ENCODE measurements around the gene KIF12.

The KIF12 gene

DNA sequence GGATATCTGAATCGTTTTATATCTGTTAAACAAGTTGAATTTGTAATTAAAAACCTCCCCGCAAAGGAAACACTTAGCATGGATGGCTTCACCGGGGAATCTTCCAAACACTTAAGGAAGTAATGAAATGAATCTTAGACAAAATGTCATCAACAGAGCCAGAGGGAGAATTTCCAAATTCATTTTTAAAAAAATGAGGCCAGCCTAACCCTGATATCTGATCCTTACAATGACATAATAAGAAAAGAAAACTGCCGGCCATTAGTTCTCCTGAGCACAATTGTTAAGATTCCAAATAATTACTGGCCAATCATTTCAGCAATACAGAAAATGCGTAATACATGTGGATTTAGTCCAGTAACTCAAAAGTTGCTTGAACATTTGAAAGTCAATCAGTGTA lies 6.1 kb upstream of the KIF12 start:
- no peak for FAIRE-seq

DNA sequence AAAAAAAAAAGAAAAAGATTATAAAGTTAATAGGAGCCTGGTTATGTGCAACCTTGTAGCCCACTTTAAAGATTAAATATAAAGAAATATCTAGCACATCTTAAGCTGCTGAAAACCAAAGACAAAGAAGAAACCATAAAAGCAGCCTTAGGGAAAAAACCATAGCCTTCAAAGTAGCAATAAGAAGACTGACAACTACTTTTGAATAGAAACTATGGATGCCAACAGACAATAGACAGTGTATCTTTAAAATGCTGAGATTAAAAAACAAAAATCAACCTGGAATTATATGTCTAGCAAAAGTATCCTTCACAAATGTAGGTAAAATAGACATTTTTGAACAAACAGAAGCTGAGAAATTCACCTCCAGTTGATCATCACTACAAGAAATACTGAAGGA lies 3.4 kb upstream of the KIF12 start:
- FAIRE-seq = no peak

DNA sequence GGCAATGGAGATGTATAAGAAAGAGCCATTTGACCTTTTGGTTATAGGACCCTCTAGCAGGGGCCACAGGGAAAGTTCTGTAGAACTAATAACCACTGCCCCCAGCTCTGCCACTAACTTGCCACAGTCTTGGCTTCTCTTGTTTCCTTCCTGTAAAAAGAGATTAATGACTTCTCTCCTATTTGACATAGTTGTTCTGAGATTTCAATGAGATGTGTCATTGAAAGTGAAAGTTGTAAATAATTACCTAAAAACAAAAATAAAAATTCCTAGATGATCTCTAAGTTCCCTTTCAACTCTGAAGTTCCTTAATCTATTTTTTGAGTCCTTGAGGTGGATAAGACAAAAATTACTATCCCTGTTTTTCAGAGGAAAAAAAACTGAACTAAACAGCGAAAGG lies 1.4 kb upstream of the KIF12 start:
- no peak for FAIRE-seq

DNA sequence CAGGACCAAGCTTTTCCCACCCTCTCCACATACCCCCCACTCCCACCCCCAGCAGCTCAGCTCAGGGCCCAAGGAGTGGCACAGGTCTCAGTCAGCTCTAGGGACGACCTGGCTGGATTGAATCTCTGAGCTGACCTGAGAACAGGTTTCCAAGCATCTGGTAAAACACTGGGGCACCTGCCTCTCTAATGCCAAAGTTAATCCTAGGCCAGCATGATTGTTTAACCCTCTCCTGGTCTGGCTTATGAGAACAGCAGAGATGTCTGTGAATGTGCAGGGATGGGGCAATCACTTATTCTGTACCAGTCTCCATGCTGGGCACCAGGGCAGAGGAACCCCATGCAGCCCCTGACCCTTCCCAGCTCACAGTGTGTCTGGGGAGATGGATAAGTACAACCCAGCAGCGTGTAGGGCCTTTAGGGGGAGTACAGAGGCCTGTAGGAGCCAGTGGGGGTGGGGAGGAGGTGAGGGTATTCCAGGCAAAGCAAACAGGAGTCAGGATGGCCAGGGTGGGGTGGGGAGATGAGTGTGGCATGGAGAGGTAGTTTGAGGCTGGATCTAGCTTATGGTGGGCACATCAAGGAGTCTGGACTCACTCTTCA lies 678 bp upstream of the KIF12 start:
- FAIRE-seq = no peak

DNA sequence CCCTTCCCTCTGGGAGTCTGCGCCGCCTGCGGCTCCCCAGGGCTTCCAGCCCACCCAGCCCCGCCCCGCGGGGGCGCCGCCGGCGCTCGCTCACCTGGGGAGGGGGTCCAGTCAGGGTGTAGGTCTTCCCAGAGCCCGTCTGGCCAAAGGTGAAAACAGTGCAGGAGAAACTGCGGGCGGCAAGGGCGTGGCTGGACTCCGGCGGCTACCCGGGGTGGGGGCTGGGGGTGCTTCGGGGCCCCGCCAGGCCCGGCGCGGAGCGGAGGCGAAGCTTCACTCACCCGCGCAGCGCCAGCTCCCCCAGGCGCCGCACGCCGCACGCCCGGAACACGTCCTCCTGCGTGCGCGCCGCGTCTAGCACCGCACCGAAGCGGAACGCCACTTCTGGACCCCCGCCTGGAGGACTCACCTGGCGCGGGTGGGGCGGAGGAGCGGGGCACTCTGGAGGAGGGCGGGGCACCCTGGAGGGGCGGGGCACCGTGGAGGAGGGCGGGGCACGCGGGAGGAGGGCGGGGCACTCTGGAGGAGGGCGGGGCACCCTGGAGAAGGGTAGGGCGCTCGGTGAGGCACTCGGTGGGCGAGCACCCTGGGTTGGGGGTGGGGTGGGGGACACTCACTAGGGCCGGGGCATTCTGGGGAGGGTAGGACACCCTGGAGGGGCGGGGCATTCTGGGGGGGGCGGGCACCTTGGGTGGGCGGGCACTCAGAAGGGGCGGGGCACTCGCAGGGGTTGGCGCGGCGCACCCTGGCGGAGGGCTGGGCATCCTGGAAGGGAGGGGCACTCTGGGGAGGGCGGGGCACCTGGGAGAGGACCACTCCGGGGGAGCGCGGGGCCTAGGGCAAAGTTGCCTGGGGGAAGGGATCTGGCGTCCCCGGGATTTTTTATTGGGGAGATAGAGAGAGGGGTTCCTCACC lies 814 bp downstream of the KIF12 start:
- no peak for FAIRE-seq

DNA sequence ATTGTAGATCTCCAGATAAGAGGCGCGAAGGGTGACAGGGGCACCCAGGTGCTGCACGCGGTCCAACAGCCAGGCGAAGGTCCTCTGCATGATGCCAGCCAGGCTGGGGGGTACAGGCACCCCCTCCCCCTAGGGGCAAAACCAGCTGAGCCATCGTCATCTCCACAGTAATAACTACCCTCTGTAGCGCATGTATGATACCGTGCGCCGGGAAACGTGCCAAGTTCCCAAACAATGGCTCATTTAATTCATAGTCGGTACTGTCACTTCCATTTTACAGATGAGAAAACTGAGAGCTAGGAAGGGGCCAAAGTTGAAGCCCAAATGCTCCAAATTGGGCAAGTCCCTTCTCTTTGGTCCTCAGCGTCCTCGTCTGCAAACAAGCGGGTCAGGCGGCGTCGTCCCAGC lies 1.5 kb downstream of the KIF12 start:
- FAIRE-seq = no peak

DNA sequence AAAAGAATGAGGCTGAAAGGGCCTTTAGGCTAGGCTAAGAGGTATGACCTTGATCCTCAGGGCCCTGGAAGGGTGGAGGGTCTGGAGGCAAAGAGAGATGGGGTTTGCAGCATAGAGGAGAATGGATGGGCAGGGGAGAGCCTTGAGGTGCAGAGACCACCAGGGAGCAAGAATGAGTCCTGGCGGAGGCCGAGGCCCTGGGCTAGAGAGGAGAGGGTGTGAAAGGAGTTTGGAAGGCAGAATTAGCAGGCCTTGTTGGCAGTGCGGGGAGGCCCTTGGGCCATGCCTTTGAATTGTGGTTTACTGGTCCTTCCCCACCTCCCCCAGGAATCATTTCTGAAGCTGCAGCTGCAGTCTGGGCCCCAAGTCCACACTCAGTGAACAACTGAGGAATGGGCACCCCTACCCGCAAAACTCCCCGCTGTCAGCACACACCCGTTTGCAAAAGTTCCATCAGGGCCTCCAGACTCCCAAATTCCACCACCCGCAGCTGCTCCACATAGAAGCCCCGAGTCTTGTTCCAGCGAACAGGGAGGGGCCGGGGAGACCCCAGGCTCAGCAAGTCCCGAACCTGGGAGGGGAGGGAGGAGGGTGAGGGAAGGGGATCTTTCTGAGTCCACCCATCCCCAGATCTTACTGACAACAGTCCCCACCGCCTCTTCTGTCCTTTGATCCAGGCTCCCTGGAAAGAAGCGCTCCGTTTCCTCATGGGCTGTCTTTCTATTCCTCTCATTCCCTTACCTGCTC lies 2.1 kb downstream of the KIF12 start:
- FAIRE-seq = no peak

DNA sequence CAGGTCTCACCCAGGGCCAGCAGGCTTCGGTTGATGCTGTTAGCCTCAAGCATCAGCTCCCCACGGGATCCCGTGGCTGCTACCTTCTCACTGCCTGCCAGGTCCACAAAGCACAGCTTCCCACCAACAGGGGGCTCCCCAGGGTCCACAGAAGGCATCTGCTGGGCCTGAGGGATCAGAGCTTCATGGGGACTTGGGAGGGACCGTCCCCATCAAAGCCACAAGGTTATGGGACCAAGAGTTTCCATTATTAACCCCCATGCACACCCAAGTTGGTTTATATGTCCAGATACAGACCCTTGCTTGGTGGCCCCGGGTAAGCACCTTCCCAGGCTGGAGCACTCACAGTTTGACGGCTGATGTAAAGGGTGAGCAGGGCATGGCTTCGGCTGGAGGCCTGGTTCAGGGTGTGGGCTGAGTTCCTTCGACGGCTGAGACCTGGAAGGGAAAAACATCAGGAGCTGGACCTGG lies 3.0 kb downstream of the KIF12 start:
- no peak for FAIRE-seq

DNA sequence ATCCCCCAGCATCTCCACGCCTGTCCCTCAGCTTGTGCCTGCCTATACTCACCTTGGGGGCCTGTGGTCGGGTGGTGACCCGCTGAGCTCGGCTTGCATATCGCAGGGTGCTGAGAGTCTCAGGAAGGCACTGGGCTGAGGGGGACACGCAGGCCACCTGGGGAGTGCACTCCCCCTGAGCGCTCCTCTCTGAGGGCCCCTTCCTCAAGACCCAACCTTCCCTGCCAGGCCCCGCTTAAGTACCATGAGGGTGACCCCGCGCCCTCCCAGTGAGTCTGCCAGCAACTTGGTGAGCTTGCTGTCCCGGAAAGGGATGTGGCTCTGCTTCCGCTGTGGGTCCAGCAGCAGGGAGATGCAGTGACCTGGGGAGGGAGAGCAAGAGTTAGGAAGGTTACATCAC lies 4.1 kb downstream of the KIF12 start:
- no peak for FAIRE-seq

DNA sequence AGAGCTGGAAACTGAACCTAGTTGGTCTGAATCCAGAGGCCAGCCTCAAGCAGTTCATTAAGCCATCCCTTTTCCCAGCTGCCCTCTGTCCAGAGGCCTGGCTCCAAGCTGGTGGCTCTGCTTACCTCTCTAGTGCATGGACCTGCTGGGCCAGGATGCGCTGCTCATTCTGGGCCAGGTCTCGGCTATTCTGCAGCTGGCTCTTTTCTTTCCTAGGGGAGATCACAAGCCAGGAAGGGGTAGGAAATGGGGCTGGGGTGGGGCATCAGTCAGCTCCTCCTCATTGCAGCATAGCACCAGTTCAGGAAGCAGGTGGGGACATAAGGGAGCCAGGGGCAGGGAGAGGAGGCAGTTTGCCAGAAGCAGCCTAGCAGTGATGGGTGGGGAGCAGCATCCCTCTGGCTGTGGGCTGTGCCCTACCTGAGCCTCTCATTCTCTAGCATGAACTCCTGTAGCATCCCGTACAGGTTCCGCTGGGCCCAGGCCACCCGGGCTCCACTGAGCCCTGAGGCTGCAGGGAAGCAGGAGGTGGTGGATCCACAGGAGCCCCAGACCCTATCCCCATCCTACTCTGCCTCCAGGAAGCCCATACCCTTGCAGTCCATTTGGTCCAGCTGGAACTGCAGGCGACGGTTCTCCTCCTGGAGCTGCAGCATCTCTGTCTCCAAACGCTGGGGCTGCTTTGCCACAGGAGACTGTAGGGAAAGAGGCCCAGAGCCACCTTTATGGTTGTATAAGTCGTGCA lies 5.2 kb downstream of the KIF12 start:
- no peak for FAIRE-seq

DNA sequence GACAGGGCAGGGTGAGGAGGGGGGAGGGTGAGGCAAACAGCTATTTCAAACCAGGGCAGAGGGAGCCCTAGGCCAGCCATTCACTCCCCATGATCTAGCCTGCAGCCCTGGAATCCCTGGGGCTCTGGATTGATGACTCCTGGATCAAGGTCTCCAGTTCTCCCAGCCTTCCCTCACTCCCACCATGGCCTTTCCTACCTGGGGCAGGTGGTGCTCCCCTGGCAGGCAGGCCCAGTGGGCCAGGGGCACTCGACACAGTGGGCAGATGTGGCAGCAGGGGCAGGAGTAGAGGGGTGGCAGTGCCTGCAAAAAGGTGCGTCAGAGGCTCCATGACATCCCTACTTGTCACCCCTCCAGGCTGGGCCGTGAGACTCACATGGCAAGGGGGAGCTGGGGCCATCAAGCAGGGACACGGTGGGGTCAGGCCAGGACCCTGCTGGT lies 6.0 kb downstream of the KIF12 start:
- FAIRE-seq = no peak

DNA sequence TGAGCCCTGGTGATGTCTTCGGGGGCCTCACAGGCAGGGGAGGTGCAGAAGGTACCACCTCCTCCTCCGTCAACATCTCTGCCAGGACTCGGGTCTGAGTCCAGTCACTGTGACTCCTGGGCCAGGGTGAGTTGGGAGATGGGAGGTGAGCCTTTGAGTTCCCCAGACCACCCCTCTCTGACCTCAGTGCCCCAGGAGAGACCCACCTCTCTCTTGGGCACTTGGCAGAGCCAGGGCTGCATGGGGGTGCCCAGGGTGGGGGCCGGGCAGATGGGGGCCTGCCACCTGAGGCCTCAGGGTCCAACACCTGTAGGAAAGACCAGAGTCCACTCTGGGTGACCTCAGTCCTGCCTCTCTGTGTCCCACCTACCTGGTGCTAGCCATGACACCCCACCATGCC lies 6.8 kb downstream of the KIF12 start:
- FAIRE-seq = no peak

DNA sequence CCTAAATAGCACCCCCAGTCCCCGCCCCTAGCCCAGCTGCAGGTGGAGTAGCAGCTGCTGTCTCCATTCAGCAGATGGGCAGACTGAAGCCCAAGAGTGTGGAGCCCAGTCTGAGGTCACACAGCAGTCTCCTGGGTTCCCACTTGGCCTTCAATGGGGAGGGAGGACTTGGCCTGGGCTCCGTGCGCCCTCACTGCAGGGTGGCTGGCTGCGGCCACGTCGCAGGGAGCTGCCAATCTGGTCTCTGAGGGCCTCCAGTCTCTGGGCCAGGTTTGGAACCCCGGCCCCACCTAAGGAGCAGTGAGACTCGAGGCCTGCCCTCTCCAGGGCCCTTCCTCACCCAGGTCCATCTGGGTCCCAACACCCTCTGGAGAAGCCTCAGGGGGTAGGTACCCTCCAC lies 7.4 kb downstream of the KIF12 start:
- FAIRE-seq = no peak

DNA sequence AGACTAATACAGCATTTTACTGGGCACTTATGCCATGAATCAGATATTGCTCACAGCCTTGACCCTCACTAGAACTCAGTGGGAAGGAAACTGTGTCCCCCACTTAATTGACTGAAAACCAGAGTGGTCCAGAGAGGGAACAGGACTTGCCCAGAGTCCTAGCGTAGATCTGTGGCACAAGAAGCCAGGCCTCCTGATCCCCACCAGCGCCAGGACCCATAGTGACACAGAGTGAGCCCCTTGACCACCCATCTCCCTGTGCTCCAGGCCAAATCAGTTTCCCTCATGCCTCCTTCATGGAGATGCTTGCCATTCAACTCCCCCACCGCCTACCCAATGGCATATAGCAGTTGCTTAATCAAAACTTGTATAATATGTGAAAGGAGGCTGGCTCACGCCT lies 8.3 kb downstream of the KIF12 start:
- no peak for FAIRE-seq

DNA sequence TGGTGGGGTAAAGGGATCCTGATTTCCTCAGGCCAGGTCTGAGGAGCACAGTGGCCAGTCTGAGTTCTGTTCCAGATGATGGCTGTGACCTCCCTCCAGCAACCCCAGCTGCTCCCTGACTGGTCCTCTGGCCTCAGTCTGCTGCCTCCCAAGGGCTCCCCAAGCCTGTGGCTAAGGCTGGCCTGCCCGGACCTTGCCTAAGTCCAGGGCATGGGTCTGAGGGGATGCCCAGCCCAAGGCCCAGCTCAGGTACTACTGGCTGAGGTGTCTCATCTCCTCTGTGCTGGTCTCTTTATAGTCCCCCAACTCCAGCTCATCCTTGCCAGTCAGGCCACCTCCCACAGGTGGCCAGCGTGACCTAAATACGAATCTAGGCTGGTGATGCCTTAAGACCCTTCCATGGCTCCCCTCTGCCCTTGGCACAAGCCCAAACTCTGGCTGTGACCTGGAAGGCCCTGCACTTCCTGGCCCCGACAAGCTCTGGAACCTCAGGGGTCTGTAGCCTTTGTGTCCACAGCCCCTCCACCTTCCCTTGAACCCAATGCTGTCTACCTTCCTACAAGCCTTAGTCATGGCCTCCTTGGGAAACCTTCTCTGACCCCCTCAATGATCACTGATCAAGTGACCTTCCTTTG lies 9.8 kb downstream of the KIF12 start:
- FAIRE-seq = no peak

DNA sequence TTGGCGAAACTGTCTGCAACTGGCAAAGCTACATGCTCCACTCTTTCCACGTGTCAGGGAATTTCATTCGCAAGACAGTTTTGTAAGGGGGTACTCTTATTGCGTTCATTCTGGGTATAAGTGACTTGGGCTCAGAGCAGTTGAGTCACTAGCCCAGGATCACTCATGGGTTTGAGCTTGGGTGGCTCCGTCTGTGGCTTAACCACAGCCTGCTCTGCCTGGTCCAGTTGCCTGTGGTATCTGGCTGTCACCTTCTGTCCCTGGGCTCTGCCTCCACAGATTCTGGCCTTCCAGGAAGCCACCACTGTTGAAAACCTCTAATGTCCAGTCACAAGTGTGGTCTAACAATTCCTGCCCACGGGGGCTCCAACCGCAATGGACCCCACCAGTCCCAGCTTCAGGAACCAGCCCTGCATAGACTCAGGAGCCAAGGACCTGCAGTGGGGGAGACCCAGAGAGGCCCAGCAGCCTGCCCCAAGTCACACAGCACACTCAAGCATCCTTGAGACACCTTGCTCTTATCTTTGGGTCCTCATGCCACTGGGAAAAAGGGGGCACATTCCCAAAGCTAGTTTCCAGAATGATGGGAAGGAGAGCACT lies 10.4 kb downstream of the KIF12 start:
- no peak for FAIRE-seq

DNA sequence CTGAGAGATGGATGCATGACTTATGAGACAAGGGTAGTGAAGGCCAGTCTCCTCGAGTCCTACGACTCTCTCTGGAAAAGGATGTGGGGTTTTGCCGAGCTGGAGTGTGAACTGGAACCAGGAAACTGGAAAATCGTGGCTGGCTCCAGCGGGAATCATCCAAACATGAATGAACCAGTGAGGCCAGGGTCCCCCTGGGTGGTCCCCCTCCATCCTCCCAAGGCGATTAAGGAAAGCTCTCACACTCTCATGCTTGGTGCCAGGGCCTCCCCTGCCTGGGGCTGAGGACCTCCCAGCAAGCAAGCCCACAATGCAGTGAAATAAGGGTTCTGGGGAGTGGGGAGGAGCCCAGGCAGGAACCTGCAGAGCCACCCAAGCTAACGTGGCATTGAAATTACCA lies 11.4 kb downstream of the KIF12 start:
- FAIRE-seq = no peak

DNA sequence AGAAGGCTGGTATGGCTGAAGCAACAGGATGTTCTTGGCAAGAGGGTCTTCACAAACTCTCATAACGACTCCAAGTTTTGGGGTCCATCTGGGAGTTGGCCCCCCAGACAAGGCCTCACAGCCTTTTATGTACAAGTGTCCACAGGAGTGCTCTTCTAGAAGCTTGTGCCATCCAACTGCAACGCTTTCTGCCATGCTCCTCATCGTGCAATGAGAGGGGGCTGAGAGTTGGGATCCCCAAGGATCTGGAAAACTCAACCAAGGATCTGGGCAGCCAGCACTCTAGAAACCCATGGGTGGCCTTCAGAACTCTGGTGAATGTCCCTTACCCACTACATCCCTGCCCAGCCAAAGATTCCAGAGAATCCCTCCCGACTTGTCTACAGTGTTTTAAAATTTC lies 12.5 kb downstream of the KIF12 start:
- no peak for FAIRE-seq

DNA sequence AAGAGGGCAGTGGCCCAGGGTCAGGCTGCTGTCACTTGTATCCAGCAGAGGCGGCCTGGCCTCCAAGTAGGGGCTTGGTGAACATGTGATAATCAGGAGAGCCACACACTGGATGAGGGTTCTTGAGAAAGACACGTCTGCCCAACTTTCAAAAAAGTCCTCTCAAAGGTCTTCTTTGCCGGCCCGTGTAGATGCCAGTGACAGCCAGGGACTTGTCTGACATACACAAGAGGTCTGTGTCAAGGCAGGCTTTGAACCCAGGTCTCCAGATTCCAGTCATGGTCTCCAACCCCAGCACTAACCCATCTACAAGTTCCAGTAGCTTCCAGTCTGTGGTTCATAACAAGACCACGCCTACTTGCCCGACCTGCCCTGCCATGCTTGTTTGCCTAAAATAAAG lies 13.1 kb downstream of the KIF12 start:
- no peak for FAIRE-seq

DNA sequence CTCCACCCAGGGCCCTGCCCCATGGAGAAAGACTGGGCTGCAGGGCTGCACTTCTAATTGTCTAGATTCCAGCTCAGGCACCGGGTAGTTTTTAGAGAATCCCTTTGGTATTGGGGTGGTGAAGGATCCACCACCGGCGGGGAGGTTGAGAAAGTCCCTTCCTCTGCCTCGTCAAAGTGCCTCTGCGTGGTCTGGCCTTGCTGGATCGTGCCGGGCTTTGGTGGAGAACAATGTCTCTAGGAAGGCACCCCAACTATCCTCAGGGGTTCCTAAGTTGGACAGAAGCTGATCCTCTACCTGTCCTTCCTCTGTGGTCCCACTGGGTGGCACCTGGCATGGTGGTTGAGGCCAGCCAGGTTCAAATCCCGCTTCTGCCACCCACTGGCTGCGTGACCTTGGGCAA lies 13.7 kb downstream of the KIF12 start:
- FAIRE-seq = no peak

DNA sequence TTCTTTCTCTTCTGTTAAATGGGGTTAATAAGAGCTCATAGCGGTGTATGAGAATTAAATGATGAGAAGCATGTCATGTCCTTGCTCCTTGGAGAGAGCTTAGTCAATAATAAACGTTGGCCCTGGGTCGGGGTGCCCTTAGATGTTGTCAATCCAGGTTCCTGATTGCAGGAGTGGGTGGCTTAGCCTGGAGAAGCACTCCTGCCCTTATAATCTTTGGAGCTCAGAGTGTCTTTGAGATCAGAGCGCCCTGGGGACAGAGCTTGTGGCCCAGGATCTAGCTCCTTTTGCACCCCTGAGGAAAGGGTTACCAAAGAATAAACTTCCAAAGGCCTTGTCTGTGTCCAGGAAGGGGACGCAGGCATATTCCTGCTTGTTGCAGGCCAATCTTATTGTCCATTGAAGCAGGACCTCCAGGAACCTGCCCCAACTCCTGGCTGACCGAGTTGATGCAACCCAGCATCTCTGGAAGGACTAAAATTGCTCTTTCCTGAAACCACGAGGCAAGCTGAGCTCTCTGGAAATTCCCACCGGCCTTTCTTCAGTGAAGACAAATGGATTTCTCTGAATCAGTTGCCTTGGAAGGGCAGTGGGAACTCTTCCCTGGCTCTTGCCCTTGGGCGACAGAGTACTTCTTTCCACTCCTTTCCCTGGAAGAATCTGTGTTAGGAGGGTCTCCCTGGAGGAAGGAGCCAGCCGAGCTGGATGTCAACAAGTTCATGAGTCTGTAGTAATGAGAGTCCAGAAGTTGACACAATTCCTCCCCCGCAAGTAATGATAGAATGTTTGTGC lies 14.6 kb downstream of the KIF12 start:
- no peak for FAIRE-seq

Data from colon (tissue), 2 donors.